Vagina (tissue), 2 donors: ENCODE results near the gene MAGED1. TPM values are rescaled to one million over a fixed set of nuclear protein-coding genes. Genes with fewer than 3 reads are reported as not detected.

Experiments
- DNase-seq, 2 donors: peaks; one replicate each; pipeline ENCODE4 v3.0.0-alpha.2; 2017; ENCODE audit errors: extremely low spot score in 2 of 2
- H3K27ac ChIP-seq: fragments of 200-600 bp; sonication (generic); one replicate; pipeline ENCODE4 v1.5.1; 2019
- H3K27me3 ChIP-seq: fragments of 200-600 bp; sonication (generic); one replicate; pipeline ENCODE4 v1.5.1; 2019
- H3K36me3 ChIP-seq, 2 donors: fragments of 200-600 bp; sonication (generic); one replicate each; pipeline ENCODE4 v1.5.1; 2017 to 2019
- H3K4me1 ChIP-seq: fragments of 200-600 bp; sonication (generic); one replicate; pipeline ENCODE4 v1.5.1; 2019
- H3K4me3 ChIP-seq, 2 donors: fragments of 200-600 bp; sonication (generic); 1 replicate in 1 of 2; 2 replicates in 1 of 2; pipeline ENCODE4 v1.5.1; 2016 to 2019
- H3K9me3 ChIP-seq: fragments of 200-600 bp; sonication (generic); one replicate; pipeline ENCODE4 v1.5.1; 2019
- CTCF ChIP-seq, 3 experiments: fragments of 450-650 bp in 2 of 3; fragments of 200-600 bp in 1 of 3; sonication (generic) in 1 of 3; IDR thresholded peaks; one replicate each; pipeline ENCODE4 v1.5.1; 2017 to 2019; ENCODE audit warnings: antibody characterized with exemption in 3 of 3, mild to moderate bottlenecking in 2 of 3, moderate library complexity in 2 of 3
- POLR2A ChIP-seq, 2 donors: fragments of 450-650 bp; IDR thresholded peaks; one replicate each; pipeline ENCODE4 v1.6.1; 2017; ENCODE audit warnings: antibody characterized with exemption in 2 of 2, mild to moderate bottlenecking in 2 of 2, moderate library complexity in 2 of 2
- POLR2AphosphoS5 ChIP-seq, 2 donors: sonication (generic); formaldehyde crosslinking; IDR thresholded peaks; one replicate each; pipeline ENCODE4 v1.9.0; 2017; ENCODE audit warnings: antibody characterized with exemption in 2 of 2, mild to moderate bottlenecking in 2 of 2, low read depth in 1 of 2; ENCODE audit not compliant: insufficient read depth in 1 of 2
- intact Hi-C: fragments of 100-400 bp; cut with DNase I; formaldehyde crosslinking; loops from one replicate; pipeline ENCODE4 v1.15.1; 2023
- total RNA-seq: library from RNA; depleted of rRNA; stranded (reverse); fragments of >200 nt; gene quantifications from one replicate; pipeline ENCODE4 v1.2.3, GENCODE V29; 2016

The MAGED1 gene
- total RNA-seq, 1 donor from 2014 or later = 50.1 TPM

GRCh38 chrX:51852621-51853020, 40.8 kb upstream of the MAGED1 start:
- DNase-seq = no peak
- Histone ChIP-seq H3K4me1 (no peaks in the 10 kb centered on the region), H3K27ac (no peak overlapping the region), H3K9me3 (no peaks in the 10 kb centered on the region), H3K4me3 (no peak overlapping the region), H3K36me3 (no peaks in the 10 kb centered on the region), H3K27me3 (no peaks in the 10 kb centered on the region)
- TF ChIP-seq POLR2A (IDR thresholded peaks at IDR 0.05) = no peak
- no peak for TF ChIP-seq CTCF (IDR thresholded peaks at IDR 0.05)
- no peak for TF ChIP-seq POLR2AphosphoS5 (IDR thresholded peaks at IDR 0.05; ENCODE audit: insufficient read depth in 1 of 2, low read depth in 1 of 2)
- intact Hi-C loops = no loop called here

GRCh38 chrX:51853251-51853650, 40.2 kb upstream of the MAGED1 start:
- H3K4me1 ChIP-seq = no peaks in the 10 kb centered on the region
- no peak for TF ChIP-seq CTCF (IDR thresholded peaks at IDR 0.05)
- no peak for TF ChIP-seq POLR2AphosphoS5 (IDR thresholded peaks at IDR 0.05; ENCODE audit: insufficient read depth in 1 of 2, low read depth in 1 of 2)
- TF ChIP-seq POLR2A (IDR thresholded peaks at IDR 0.05) = no peak
- H3K27me3 ChIP-seq = no peaks in the 10 kb centered on the region
- no peak for DNase-seq
- H3K27ac ChIP-seq = no peak overlapping the region
- no peaks in the 10 kb centered on the region for H3K36me3 ChIP-seq
- intact Hi-C loops = no loop called here
- no peaks in the 10 kb centered on the region for H3K9me3 ChIP-seq
- no peak overlapping the region for H3K4me3 ChIP-seq

GRCh38 chrX:51855698-51856097, 37.7 kb upstream of the MAGED1 start:
- Histone ChIP-seq H3K4me3 (no peak overlapping the region), H3K27me3 (no peaks in the 10 kb centered on the region), H3K36me3 (no peaks in the 10 kb centered on the region), H3K4me1 (no peaks in the 10 kb centered on the region), H3K9me3 (no peaks in the 10 kb centered on the region), H3K27ac (no peak overlapping the region)
- TF ChIP-seq POLR2A (IDR thresholded peaks at IDR 0.05) = no peak
- no peak for TF ChIP-seq CTCF (IDR thresholded peaks at IDR 0.05)
- no peak for TF ChIP-seq POLR2AphosphoS5 (IDR thresholded peaks at IDR 0.05; ENCODE audit: insufficient read depth in 1 of 2, low read depth in 1 of 2)
- DNase-seq = no peak
- intact Hi-C loops = no loop called here

- Histone ChIP-seq H3K9me3 (no peaks in the 10 kb centered on the region), H3K36me3 (no peaks in the 10 kb centered on the region), H3K27ac (no peak overlapping the region), H3K4me3 (no peak overlapping the region), H3K27me3 (no peaks in the 10 kb centered on the region), H3K4me1 (no peaks in the 10 kb centered on the region)
- DNase-seq = no peak
- TF ChIP-seq POLR2A (IDR thresholded peaks at IDR 0.05) = no peak
- TF ChIP-seq CTCF (IDR thresholded peaks at IDR 0.05) = no peak
- intact Hi-C loops = no loop called here
Observed at GRCh38 chrX:51857159-51857733, 36.2 kb upstream of the MAGED1 start.

- Histone ChIP-seq H3K4me1 (no peaks in the 10 kb centered on the region), H3K9me3 (no peaks in the 10 kb centered on the region), H3K4me3 (no peak overlapping the region), H3K27me3 (no peaks in the 10 kb centered on the region), H3K36me3 (no peaks in the 10 kb centered on the region), H3K27ac (no peak overlapping the region)
- intact Hi-C loops = no loop called here
- DNase-seq = no peak
- TF ChIP-seq POLR2AphosphoS5 (IDR thresholded peaks at IDR 0.05; ENCODE audit: insufficient read depth in 1 of 2, low read depth in 1 of 2) (no peak), POLR2A (IDR thresholded peaks at IDR 0.05) (no peak), CTCF (IDR thresholded peaks at IDR 0.05) (peak in 2 of 3 experiments; percentile 24 to 30)
Observed at GRCh38 chrX:51860679-51861078, 32.7 kb upstream of the MAGED1 start.
